Breast epithelium (tissue), 3 donors: ENCODE data around the gene CEP131.

Source experiments
- POLR2A ChIP-seq: fragments of 450-650 bp; IDR thresholded peaks from one replicate; pipeline ENCODE4 v1.6.1; 2016; ENCODE audit warnings: antibody characterized with exemption, mild to moderate bottlenecking, moderate library complexity
- POLR2AphosphoS5 ChIP-seq, 3 donors: sonication (generic); formaldehyde crosslinking; IDR thresholded peaks; one replicate each; pipeline ENCODE4 v1.6.1; 2017; ENCODE audit warnings: antibody characterized with exemption in 3 of 3
- TF ChIP-seq, protein P1 (sequence below), 3 donors: fragments of 450-650 bp; IDR thresholded peaks; one replicate each; pipeline ENCODE4 v1.5.1; 2016 to 2017; ENCODE audit warnings: antibody characterized with exemption in 3 of 3, mild to moderate bottlenecking in 3 of 3, moderate library complexity in 3 of 3

GRCh38 chr17:81142301-81143199 is 80.2 kb downstream of the CEP131 start:
- TF ChIP-seq POLR2AphosphoS5 (IDR thresholded peaks at IDR 0.05): no peak
- TF ChIP-seq, protein P1, sequence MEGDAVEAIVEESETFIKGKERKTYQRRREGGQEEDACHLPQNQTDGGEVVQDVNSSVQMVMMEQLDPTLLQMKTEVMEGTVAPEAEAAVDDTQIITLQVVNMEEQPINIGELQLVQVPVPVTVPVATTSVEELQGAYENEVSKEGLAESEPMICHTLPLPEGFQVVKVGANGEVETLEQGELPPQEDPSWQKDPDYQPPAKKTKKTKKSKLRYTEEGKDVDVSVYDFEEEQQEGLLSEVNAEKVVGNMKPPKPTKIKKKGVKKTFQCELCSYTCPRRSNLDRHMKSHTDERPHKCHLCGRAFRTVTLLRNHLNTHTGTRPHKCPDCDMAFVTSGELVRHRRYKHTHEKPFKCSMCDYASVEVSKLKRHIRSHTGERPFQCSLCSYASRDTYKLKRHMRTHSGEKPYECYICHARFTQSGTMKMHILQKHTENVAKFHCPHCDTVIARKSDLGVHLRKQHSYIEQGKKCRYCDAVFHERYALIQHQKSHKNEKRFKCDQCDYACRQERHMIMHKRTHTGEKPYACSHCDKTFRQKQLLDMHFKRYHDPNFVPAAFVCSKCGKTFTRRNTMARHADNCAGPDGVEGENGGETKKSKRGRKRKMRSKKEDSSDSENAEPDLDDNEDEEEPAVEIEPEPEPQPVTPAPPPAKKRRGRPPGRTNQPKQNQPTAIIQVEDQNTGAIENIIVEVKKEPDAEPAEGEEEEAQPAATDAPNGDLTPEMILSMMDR (IDR thresholded peaks at IDR 0.05): peak; percentile 20 to 66 (median 38)
- TF ChIP-seq POLR2A: no peak
